Inflammatory macrophage treated with lipopolysaccharide for 1 hour (primary cell): Measurements from ENCODE around the gene ATP6V1A.
A peak's percentile ranks its signal among the peaks of the same experiment; 100 is the strongest.
"Not testable (repeated sequence)": the region's sequence is repeated elsewhere in the genome, so short reads cannot be mapped to it uniquely, and the experiment has no call there.

Experiments used
- DNase-seq, 2 donors: peaks; one replicate each; pipeline ENCODE4 v3.0.0-alpha.2; 2020 to 2022

The ATP6V1A gene

DNA sequence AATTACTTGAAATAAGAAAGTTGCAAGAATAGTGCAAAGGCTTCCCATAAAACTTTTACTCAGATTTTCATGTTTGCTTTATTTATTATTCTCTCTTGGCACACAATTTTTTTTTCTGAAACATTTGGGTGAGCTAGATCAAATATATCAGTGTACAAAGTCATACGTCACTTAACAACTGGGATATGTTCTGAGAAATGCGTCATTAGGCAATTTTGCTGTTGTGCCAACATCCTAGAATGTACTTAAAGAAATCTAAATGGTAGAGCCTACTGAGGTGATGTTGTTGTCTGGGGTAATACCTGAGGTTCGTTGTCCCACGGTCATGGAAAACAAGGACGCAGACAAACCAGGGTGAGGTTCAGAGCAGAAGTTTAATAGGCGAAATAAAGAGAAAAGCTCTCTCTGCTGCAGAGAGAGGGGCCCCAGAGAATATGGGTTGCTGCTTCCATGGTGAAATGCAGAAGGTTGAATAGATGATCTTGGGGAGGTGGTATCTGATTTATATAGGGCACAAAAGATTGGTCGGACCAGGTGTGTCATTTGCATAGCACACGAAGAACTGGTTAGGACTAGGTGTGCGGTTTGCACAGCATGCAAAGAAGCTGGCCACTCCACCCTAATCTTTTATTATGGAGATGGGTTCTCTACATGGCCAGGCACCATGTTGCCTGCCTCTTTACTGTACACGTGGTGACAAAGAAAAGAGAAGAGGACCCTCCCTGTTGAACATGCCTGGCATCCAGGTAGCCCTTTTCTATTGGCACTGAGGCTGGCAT lies 82.9 kb downstream of the ATP6V1A start:
- DNase-seq = no peak

DNA sequence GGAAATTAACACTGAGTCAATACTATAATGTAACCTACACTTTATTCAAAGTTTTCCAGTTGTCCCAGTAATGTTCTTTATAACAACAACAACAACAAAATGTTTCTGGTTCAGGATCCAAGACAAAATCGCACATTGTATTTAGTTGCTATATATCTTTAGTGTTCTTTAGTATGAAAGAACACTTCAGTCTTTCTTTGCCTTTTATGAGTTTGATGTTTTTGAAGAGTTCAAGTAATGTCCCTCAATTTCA lies 84.2 kb downstream of the ATP6V1A start:
- peak in 1 of 2 donors; percentile 15 for DNase-seq

DNA sequence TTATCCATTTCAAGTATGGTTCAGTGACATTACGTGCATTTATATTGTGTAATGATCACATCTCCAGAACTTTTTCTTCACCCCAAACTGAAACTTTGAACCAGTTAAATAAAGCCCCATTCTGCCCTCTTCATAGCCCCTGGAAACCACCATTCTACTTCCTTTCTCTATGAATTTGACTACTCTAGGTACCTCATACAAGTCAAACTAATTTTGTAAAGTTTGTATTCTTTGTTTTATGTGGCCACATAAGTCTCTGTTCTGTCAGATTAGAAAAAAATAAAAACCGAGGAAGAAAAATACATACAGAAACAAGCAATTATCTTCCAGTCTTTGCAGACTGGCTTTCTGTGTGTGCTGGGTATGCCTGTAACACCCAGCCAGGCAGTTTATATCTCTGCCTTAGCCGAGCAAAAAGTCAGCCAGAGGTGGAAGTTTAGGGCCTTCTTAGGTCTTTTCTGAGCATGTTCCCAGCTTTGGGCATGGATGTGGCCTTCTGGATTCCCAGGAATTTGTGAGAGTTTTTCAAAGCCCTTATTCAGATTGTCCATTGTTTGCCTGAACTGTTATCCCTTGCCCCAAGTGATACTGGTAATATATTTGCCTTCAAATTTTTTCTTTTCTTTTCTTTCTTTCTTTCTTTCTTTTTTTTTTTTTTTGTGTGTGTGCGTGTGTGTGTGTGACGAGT lies 85.8 kb downstream of the ATP6V1A start:
- no peak for DNase-seq

DNA sequence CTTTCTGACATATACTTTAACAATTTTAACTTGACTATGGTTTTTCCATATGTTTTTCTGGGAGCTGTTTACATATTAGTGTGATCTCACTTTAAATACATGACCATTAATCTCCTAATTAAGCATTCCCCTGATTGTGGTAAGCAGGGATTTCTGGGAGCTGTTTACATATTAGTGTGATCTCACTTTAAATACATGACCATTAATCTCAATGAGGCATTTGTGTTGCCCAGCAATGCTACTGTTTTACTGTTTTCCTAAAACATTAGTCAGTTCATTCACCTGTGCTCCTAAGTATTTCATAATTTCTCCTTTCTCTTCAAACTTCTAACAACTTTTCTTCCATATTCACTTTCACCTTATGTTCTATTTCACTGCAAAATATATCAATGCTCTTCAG lies 88.1 kb downstream of the ATP6V1A start:
- DNase-seq = no peak

DNA sequence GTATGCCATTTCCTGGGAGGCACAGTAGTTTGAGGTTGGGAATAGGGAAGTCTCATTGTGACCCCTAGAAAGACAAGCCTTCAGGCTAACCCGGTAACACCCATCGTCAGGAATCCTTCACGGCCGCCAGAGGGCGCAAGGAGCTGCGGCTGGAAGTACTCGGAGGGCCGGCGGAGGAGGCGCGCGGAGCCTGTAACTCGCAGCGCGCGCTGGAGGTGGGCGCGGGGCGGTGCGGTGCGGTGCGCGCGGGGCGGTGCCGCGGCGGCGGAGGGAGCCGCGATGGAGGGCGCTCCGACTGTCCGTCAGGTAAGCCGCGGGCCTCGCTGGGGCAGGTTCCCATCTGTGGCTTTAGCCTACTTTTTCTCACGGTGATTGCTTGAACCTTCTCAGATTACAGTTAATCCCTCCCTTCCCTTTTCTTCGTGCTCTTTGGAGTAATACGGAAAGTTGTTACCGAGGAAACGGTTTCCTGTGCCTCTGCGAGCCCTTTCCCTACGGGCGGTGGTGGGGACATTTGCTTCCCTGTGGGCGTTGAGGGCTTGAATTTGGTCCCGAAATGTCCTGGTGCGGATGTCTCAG lies 91.9 kb downstream of the ATP6V1A start, which contains the start of gene GRAMD1C:
Gene GRAMD1C (plus strand): TSS at position 158 of the 579 bp plus-strand sequence. CDS start 122 bp downstream, at position 280.
- DNase-seq = peak; percentile 79 to 88

DNA sequence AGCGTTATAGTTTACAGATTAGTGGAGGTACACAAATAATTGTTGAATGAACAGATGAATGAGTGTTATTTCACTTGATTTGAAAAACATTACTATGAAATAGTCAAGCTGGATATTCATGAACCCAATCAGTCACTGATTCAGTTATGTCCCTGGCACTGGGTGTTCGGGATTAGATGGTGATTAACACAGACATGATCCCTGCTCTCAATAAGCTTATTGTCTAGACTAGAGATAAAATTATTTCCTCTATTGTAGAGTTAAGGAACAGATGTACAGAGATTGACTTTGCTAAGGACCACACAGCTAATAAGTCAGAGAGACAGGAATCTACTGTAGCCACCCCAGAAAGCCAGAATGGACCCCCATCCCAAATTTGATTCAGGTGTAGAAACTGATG lies 92.7 kb downstream of the ATP6V1A start:
- DNase-seq = no peak

DNA sequence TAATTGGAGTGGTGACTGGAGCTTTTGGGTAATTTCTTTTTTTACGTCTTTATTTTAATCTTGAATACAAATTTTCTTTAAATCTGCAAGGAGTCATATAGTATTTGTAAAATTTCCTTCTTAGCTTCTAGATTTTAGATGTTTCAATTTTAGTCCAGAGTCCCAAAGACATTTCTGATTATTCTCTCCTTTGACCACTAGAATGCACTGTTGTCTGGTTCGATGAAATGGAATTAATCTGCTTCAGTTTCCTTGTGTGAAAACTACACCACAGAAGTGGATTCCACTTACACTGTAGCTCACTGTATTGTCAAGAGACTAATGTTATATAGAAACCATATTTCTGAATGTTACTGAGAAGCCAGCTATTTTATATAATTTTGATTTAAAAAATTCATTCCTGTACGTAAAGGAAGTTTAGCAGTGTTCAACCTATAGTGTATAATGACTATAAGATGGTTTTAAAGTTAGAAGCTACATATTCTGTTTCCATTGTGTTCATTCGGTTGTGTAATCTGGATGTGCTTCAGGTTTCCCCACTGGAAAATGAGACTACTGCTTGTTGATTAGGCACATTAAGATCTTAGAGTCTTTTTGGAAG lies 97.9 kb downstream of the ATP6V1A start:
- DNase-seq = peak; percentile 25 to 65

DNA sequence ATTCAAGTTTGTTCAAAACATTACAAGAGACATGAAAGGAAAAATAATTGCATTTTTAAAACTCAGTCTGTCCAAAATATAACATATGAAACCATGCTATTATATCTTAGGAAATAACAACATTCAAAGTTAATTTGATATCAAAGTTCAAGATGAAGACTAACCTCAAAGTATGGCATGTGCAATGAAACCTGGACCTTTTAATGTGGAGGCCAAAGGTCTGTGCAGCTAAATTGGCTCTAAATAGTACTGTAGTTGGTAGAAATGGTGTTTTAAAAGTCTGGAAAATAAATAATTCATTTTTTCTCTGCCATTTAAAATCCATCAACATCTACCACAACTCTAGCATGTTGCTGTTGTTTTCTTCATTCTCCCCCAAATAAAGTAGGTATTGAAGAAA lies 100.4 kb downstream of the ATP6V1A start:
- DNase-seq = no peak

DNA sequence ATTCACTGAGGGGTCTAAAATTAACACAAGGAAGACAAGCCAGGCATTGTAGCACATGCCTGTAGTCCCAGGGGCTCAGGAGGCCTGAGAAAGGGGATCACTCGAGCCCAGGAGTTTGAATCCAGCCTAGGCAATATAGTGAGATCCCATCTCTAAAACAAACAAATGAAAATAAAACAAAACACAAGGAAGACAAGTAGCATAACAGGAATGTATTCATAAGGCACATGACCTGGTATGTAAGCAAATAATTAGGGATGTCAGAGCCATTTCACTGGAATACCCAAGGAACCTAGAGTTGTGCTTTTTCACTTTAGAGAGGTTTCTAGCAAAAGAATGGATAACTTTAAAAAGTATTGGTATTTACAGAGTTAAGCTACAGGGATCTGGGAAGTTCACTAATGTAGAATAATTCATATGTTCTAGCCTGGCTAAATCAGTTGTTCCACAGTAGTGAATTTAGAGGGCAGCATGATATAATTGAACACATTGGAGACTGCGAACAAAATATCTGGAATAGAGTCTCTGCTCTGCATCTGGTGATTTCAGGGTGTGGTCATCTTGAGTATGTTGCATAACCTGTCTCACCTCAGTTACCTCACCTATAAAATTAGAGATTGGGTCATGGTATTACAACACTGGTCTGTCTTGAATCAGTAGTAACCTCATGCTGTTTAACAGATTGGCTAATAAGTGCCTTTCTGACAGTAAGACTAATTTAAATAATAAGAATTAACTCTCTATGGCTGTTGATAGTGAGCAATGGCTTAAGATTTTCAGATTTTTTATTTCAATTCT lies 101.0 kb downstream of the ATP6V1A start:
- no peak for DNase-seq

DNA sequence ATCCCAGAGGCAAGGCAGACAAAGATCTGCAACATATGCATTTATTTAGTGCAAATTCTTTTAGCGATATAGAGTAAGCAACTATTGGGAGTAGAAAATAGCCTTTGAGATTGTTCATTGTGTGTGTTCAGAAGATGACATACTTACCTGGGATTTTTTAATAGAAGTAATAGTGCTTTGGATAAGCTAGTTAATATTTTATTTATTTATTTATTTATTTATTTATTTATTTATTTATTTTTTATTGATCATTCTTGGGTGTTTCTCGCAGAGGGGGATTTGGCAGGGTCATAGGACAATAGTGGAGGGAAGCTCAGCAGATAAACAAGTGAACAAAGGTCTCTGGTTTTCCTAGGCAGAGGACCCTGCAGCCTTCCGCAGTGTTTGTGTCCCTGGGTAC lies 102.2 kb downstream of the ATP6V1A start:
- DNase-seq = not testable (repeated sequence)

DNA sequence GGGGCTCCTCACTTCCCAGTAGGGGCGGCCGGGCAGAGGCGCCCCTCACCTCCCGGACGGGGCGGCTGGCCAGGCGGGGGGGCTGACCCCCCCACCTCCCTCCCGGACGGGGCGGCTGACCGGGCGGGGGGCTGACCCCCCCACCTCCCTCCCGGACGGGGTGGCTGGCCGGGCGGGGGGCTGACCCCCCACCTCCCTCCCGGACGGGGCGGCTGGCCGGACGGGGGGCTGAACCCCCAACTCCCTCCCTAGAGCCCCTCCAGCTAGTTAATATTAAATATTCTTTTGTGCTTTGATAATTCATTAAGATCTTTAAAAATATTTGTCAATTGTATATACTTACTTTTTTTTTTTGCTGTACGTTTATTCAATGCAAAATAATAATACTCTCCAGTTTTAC lies 103.0 kb downstream of the ATP6V1A start:
- not testable (repeated sequence) for DNase-seq

DNA sequence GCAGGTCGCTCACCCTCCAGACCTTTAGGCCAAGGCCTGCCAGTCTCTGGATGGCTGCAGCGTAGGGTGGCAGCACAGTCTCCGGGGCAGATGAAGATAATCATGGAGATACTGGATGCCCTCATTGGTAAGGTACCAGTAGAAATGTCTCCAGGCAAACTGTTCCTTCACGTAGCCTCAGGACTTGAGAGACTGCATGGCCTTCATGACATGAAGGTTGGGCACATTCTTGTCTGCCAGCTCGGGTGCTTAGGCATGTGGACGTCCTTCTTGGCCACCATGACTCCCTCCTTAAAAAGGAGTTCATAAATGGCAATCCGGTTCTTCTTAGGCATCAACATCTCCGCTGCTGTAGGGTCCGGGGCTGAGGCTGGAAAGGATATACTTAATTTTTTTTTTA lies 103.6 kb downstream of the ATP6V1A start:
- DNase-seq = not testable (repeated sequence)

DNA sequence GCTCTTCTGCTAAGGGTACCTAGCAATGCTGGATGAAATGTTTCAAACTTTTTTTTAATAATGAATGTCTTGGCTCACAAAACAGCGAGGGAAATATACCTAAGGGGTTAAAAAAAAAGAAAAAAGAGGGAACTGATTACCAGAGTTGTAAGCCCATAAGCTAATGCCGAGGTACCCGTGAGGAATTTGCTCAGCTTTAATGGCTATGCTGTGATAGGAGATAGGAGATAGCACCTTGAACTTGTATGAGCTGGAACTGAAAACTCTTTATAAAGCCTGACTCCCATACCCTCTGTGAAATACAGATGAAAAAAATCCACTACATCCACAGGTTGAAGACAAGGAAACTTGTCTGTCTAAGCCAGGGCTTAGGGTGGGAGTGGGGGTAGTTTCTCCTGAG lies 105.7 kb downstream of the ATP6V1A start:
- DNase-seq = no peak
